HFFc6 (cell line): ENCODE results near the gene PLXND1. TPM values are rescaled to one million over a fixed set of nuclear protein-coding genes. Genes with fewer than 3 reads are reported as not detected.
A peak's percentile ranks its signal among the peaks of the same experiment; 100 is the strongest.

ENCODE experiments used
- DNase-seq: peaks from one replicate; pipeline ENCODE4 v3.0.0-alpha.2; 2018
- H3K27ac Mint-ChIP-seq: 2 replicates; pipeline ENCODE4 v1.8.0; 2020; ENCODE audit warnings: mild to moderate bottlenecking, mixed read lengths
- H3K27me3 Mint-ChIP-seq: 2 replicates; pipeline ENCODE4 v1.8.0; 2021; ENCODE audit warnings: mild to moderate bottlenecking, moderate library complexity, mixed read lengths; ENCODE audit not compliant: insufficient read depth
- H3K36me3 Mint-ChIP-seq: 2 replicates; pipeline ENCODE4 v1.8.0; 2021; ENCODE audit warnings: low read depth, mixed read lengths
- H3K4me1 Mint-ChIP-seq: 2 replicates; pipeline ENCODE4 v1.8.0; 2020; ENCODE audit warnings: low read depth, mixed read lengths
- H3K4me3 Mint-ChIP-seq: 2 replicates; pipeline ENCODE4 v1.8.0; 2020; ENCODE audit warnings: mild to moderate bottlenecking, moderate library complexity, mixed read lengths
- H3K9me3 Mint-ChIP-seq: 2 replicates; pipeline ENCODE4 v1.8.0; 2020; ENCODE audit warnings: mild to moderate bottlenecking, mixed read lengths
- long read RNA-seq: library from polyadenylated mRNA; unstranded; transcript quantifications from one replicate; pipeline ENCODE4 v2.0.0, GENCODE V29; 2019
- total RNA-seq, 6 experiments: library from RNA; stranded (reverse); fragmentation: NEBNext Ultra II Directional; extraction: Animal tissue kit (Norgen Biotek cat#: 25700); gene quantifications; 2 replicates in 1 of 6; 3 replicates in 5 of 6; pipeline ENCODE4 v1.2.3, GENCODE V29; 2021
- TF ChIP-seq, protein P1 (sequence below): fragments of 200-600 bp; sonication (generic); IDR thresholded peaks from 2 replicates; pipeline ENCODE4 v1.5.0; 2021; ENCODE audit warnings: antibody characterized with exemption, mild to moderate bottlenecking

PLXND1 gene, protein sequence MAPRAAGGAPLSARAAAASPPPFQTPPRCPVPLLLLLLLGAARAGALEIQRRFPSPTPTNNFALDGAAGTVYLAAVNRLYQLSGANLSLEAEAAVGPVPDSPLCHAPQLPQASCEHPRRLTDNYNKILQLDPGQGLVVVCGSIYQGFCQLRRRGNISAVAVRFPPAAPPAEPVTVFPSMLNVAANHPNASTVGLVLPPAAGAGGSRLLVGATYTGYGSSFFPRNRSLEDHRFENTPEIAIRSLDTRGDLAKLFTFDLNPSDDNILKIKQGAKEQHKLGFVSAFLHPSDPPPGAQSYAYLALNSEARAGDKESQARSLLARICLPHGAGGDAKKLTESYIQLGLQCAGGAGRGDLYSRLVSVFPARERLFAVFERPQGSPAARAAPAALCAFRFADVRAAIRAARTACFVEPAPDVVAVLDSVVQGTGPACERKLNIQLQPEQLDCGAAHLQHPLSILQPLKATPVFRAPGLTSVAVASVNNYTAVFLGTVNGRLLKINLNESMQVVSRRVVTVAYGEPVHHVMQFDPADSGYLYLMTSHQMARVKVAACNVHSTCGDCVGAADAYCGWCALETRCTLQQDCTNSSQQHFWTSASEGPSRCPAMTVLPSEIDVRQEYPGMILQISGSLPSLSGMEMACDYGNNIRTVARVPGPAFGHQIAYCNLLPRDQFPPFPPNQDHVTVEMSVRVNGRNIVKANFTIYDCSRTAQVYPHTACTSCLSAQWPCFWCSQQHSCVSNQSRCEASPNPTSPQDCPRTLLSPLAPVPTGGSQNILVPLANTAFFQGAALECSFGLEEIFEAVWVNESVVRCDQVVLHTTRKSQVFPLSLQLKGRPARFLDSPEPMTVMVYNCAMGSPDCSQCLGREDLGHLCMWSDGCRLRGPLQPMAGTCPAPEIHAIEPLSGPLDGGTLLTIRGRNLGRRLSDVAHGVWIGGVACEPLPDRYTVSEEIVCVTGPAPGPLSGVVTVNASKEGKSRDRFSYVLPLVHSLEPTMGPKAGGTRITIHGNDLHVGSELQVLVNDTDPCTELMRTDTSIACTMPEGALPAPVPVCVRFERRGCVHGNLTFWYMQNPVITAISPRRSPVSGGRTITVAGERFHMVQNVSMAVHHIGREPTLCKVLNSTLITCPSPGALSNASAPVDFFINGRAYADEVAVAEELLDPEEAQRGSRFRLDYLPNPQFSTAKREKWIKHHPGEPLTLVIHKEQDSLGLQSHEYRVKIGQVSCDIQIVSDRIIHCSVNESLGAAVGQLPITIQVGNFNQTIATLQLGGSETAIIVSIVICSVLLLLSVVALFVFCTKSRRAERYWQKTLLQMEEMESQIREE (N-terminal part only)
- total RNA-seq = 100 to 1,000 TPM in 5 of 6 experiments, 10 to 100 TPM in 1; 86.7 to 118 (median 108) TPM
- long read RNA-seq, partial matches to known transcripts = 18 of 28 reads
- long read RNA-seq, other reads (novel, unspliced or antisense) = 10 of 28 reads

DNA sequence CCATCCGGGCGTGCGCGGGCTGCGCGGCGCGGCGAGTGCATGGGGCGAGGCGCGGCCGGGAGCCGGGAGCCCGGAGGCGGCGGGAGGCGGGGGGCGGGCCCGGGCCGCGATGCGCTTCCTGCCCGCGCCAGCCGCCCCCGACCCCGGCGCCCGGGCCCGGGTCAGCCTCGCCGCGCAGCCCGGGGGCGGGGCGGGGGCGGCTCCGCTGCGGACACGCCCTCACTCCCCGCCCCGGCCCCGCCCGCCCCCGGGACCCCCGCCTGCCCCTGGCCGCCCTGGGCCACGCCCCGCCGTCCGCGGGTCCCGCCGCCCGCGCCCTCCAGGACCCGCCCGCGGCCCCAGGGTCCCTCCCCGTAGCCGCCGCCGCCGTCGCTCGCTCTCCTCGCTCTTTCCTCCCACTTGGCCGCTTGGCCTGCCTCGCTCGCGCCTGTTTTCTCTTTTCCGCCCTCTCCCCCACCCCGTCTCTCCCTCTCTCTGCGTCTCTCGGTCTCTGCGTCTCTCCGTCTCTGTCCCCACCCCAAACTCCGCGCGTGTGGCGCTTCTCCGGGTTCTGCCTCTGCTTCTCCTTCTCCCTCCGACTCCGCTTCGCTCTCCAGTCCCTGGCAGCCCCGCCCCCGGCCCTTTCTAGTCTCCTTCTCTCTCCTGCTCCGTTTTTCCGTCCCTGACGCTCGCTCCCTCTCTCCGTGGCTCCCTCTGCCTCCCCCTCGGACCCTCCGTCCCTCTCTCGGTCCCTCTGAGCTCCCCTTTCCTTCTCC, at the start of gene PLXND1:
Gene PLXND1 (minus strand): TSS at position 41 of the 755 bp plus-strand sequence. CDS start 37 bp downstream, at position 4.
- DNase-seq = peak; percentile 30
- Mint-ChIP-seq H3K27me3 (no peaks in the 10 kb centered on the region; the same call in 1 of the 2 replicates), H3K36me3 (no peaks in the 10 kb centered on the region), H3K4me1 (peaks cover 78% of the 10 kb centered on the region), H3K4me3 (peak within 1 kb of the TSS; percentile 95), H3K9me3 (no peaks in the 10 kb centered on the region), H3K27ac (peak within 1 kb of the TSS; percentile 92)
- TF ChIP-seq, protein P1, sequence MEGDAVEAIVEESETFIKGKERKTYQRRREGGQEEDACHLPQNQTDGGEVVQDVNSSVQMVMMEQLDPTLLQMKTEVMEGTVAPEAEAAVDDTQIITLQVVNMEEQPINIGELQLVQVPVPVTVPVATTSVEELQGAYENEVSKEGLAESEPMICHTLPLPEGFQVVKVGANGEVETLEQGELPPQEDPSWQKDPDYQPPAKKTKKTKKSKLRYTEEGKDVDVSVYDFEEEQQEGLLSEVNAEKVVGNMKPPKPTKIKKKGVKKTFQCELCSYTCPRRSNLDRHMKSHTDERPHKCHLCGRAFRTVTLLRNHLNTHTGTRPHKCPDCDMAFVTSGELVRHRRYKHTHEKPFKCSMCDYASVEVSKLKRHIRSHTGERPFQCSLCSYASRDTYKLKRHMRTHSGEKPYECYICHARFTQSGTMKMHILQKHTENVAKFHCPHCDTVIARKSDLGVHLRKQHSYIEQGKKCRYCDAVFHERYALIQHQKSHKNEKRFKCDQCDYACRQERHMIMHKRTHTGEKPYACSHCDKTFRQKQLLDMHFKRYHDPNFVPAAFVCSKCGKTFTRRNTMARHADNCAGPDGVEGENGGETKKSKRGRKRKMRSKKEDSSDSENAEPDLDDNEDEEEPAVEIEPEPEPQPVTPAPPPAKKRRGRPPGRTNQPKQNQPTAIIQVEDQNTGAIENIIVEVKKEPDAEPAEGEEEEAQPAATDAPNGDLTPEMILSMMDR = no peak

DNA sequence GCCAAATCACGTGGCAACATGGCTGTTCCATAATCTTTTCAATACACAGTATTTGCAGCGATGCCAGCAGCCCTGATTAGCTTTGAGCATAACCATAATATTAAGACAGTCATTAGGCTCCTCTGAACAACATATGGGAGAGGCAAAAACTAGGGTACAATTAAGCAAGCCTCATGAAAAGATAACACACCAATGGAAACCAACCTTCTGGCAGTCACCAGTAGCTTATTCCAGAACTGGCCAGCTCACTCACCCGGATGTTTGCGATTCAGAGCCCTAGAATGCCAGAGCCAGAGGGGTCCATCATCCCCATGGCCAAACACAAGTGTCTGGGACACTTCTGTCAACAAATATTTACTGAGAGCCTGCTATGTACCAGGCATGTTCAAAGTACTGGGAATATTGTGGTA, 48.8 kb upstream of the PLXND1 start:
- Mint-ChIP-seq H3K27ac (no peak overlapping the region), H3K4me3 (no peak overlapping the region), H3K27me3 (no peaks in the 10 kb centered on the region), H3K4me1 (peaks cover 80% of the 10 kb centered on the region), H3K36me3 (0 out of 2 replicates have a peak, but pooled peaks cover 5% of the 10 kb centered on the region), H3K9me3 (no peaks in the 10 kb centered on the region)
- DNase-seq = no peak
- TF ChIP-seq, protein P1 = no peak

DNA sequence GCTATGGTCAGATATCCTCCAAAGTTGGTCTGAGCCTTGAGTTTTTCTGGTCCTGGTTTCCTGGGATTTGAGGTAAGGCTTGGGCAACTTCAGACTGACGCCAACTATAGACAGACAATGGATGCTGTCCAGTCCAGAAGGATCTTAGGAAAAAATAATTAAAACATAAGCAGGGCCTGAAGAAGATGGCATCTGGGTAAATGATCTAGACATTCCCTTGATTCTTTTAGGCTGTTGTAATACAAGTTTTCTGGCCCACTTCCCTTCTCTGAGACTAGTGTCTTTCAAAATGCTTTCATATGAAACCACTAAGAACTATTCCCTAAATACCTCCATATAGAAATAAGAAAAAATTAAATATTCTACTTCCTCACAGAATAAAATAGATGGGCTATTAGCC, 47.7 kb upstream of the PLXND1 start:
- TF ChIP-seq, protein P1 = no peak
- peaks cover 90% of the 10 kb centered on the region for H3K4me1 Mint-ChIP-seq
- no peaks in the 10 kb centered on the region for H3K27me3 Mint-ChIP-seq
- H3K9me3 Mint-ChIP-seq = no peaks in the 10 kb centered on the region
- peak overlapping the region; percentile 70 for H3K27ac Mint-ChIP-seq
- DNase-seq = peak; percentile 56
- 0 out of 2 replicates have a peak, but pooled peaks cover 5% of the 10 kb centered on the region for H3K36me3 Mint-ChIP-seq
- no peak overlapping the region for H3K4me3 Mint-ChIP-seq

DNA sequence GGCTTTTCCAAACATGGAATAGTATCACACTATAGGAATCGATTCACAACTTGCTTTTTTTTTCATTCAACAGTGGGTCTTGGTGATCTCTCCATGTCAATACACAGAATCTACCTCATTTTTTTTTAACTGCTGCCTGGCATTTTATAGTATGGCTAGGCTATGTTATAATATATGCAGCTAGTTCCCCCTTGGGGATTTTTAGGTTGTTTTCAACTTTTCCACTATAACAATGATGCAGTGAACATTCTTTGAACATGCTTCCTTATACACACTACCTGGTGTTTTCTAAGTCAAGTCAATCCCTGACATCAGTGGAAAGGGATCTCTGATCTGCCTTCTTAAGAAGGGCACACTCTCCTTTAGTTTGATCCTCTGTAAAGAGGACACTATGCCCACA, 46.5 kb upstream of the PLXND1 start:
- TF ChIP-seq, protein P1 = no peak
- H3K9me3 Mint-ChIP-seq = no peaks in the 10 kb centered on the region
- H3K4me1 Mint-ChIP-seq = peaks cover 84% of the 10 kb centered on the region
- H3K4me3 Mint-ChIP-seq = no peak overlapping the region
- no peaks in the 10 kb centered on the region for H3K27me3 Mint-ChIP-seq
- 0 out of 2 replicates have a peak, but pooled peaks cover 5% of the 10 kb centered on the region for H3K36me3 Mint-ChIP-seq
- H3K27ac Mint-ChIP-seq = no peak overlapping the region
- DNase-seq = no peak
